Stimulated activated CD4-positive, alpha-beta T cell treated with anti-CD3 and anti-CD28 coated beads, Interleukin-15, amount 100 ng/mL, for 24 hours (primary cell): ENCODE data around the gene RBBP5.

Experiments used
- DNase-seq: peaks from one replicate; pipeline ENCODE4 v3.0.0-alpha.2; 2020

RBBP5 gene

GRCh38 chr1:205054013-205054412 lies 67.8 kb downstream of the RBBP5 start:
- no peak for DNase-seq

GRCh38 chr1:205053296-205053695 lies 68.5 kb downstream of the RBBP5 start:
- no peak for DNase-seq

- no peak for DNase-seq
Measured at GRCh38 chr1:205052690-205053089, 69.1 kb downstream of the RBBP5 start.

DNA sequence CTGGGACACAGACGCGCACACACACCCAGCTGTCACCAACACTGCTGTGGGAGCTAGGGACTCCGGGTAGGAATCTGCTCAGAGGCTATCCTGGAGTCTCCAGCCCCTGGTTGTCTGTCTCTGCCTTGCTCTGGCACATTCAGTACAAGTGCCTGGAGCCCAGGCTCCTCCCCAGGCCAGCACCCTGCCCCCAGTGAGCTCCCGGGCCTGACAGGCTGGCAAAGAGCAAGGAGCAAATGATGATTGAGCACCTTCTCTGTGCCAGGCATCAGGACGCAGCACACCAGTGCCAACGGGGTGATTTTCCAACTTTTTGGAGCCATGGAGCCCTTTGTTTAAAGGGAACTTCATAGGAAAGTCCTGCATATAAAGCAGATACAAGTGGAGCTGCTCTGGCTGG lies 72.3 kb downstream of the RBBP5 start:
- no peak for DNase-seq

DNA sequence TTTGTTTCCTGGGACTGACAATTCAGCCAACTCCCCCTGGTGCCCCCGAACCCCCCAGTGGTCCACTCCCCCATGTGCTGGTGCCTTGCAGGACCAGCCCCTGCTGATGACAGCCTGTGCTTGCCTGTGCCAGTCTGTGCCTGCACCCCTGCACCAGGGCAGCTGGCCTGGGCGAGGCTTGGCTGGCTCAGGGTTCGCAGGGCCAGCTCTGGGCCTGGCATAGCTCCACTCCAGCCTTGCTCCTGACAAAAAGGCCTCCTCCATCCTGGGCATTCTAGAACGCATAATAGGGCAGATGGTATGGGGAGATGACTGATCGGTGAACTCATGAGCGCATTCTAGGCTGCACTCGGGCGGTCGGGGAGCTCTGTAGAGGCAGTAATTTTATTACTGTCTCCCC lies 73.4 kb downstream of the RBBP5 start:
- no peak for DNase-seq

- no peak for DNase-seq
Measured at GRCh38 chr1:205047764-205048231, 74.0 kb downstream of the RBBP5 start.

GRCh38 chr1:205046870-205047269 lies 74.9 kb downstream of the RBBP5 start:
- no peak for DNase-seq

DNA sequence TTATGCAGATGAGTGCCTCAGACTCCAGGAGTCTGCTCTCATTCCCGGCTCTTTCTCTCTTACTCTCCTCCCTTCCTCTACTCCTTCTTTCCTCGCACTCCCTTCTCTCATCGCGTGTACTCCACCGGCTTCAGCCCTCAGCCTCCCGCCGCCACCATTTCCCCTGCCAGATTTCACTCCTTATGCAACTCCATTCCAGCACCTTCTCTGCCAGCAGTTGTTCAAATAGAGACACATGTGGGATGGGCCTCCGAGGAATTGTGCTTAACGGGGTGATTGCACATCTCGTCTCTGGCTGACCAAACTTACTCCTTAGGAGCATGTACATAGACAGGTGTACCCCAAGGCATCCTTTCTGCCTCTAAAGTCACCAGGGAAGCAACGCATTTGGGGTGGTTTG lies 76.6 kb downstream of the RBBP5 start:
- DNase-seq = no peak

- DNase-seq = no peak
Measured at GRCh38 chr1:205044741-205045140, 77.0 kb downstream of the RBBP5 start.

GRCh38 chr1:205043866-205044265 lies 77.9 kb downstream of the RBBP5 start:
- no peak for DNase-seq

DNA sequence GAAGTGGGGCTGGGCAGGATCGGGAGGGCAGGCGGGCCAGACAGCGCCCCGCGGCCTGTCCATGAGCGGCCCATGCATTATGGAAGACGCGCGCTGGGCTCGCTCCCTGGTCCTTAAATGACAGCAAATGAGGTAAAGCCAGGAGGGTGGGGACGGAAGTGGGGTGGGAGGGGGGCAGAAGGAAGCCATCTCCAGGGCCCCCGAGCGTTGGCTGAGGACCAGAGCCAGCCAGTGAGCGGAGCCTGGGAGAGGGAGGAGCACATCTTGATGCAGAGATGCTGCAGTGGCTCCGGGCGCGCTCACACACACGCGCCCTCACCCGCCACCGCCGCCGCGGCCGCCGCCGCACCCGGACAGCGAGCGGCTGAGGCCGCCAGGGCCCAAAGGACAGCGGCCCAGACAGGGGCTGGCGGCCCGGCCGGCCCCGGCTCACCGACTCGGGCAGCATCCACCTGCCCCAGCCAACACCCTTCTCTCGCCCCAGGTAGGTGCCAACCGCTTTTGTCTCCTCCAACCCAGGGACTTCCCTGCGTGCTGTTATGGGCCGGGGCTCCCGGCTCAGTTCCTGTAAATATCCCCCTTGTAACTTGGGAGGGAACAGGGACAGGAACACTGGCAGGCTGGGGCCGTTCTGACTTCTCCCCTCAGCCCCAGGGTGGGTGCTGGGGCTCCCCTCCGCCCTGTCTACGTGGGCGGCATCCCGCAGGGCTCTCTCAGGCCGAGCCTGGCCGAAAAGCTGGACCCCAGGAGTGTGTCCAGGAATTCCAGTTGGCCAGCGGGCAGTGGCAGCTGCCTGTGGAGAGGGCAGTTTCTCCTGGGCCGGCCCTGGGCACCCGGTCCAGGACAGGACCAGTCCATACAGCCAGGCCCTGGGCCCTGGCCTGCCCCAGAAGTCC lies 78.6 kb downstream of the RBBP5 start, which contains the start of gene CNTN2:
Gene CNTN2, plus strand, starts transcription at position 302 of the 896 bp plus-strand sequence. CDS start 9,974 bp downstream, outside the sequence.
- no peak for DNase-seq

DNA sequence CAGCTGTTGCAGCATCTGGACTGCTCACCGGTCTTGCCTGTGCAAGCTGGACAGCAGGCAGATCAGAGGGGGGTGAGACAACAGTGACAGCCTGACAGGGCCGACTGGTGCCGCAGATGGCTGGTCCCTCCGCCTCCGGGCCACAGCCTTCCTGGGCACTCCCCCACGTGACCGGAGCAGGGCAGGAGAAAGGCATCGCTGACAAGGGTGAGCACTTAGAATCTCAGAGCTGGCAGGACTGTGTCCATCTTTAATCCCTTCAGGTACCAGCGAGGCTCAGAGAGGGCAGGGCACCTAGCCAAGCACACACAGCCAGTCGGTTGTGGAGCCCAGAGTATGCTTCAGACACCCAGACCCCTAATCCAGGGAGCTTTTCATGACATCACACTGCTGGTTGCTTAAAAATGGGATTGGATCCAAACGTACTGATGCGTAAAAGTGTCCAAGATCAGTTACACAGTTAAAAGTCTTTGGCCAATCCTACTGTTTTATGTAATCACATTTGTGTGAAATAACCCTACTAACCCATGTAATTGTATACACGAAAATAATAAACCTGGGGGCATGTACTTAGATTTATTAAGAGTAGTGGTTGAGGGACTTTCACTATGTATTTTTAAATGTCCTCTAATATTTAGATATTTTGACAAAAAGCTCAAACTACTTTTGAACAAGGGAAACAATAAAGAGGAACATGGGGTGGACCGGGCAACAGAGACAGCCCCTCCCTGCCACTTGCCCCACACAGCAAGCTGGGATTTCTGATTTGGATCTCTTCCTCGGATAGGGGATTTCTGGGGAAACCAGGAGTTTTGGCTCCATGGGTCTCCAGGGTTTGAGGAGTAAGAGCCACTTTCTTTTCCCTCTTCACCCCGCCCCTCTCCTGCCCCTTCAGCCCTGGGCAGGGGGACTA lies 79.5 kb downstream of the RBBP5 start:
- DNase-seq = no peak

DNA sequence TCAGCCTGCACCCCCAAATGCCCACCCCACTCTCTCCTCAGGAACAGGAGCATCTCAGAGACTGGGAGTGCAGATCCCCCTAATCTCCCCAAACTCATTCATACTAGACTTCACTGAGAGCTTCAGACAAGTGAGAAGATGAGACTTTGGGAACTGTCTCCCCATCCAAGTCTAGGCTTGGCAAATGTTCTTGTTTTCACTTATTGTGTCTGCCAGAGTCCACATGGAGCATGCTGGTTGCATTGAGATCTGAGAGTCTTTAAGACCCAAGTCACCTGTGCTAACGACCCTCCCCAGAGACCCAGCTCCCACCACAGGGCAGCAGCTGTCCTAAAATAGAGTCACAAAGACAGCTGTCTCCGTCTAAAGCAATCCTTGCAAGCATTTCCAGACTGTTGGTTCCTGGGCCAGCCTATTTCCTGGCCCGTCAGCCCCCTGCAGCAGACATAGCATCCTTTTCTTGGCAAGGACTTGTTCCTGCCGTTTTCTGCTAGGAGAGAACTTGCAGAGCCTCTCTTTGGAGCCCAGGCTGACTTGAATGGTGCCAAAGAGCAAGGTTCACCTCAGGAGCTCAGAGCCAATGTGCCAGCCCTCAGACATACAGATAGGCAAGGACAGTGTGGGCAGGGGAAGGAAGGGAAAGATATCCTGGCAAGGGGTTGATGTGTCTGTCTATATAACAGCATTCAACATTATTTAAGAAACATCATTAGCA lies 80.6 kb downstream of the RBBP5 start:
- DNase-seq = no peak

DNA sequence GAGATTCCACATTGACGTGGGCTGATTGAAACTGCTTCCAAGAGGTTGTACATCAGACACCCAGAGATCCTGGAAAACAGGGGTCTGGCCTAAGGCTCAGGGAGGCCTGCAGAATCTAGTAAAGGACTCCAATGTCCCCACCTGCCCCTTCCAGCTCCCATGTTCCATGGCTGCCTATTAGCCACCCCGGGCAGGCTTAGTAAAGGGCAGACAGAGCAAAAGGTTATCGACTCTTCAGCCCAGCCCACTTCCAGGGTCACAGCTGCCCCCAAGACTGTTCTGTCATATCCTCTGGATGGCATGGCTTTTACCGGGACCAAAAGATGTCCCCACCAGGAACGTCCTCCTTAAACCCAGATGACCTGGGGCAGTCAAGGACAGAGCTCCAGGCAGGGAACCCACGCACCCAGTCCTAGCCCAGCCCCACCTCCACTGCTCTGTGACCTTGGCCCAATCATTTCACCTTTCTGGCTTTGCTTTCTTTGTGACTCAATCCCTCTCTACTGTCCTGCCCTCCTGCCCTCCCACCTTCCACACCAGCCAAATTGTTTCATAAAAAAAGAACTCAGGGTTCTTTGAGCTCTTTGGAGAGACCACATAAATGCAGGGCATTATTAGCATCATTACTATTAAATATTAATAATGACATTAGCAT lies 83.5 kb downstream of the RBBP5 start:
- no peak for DNase-seq

DNA sequence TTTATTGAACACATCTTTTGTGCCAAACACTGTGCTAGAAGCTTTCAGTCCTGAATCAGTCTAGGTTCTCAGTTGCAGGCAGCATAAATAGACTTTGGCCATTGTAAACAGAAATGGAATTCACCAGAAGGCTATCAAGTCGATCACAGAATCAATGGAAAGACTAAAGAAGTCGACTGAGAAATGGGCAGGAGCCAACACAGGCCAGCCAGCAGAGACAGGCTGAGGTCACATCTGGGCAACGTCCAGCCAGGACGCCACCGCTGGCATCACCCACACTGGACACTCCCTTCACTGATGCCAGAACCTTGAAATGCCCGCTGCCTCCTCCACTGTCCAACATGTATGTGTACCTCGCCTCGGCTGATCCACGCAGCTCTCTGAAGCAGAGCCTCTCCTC lies 84.2 kb downstream of the RBBP5 start:
- DNase-seq = no peak
